Measurements from ENCODE around the gene RASD2.
A peak's percentile ranks its signal among the peaks of the same experiment; 100 is the strongest.

Gene RASD2

GRCh38 chr22:35518811-35519210 lies 21.8 kb upstream of the RASD2 start:
- peak in 2 of 51 donors; percentile 13 to 21 for DNase-seq

GRCh38 chr22:35519306-35520000 lies 21.2 kb upstream of the RASD2 start:
- DNase-seq: no peak

- DNase-seq: no peak
Measured at GRCh38 chr22:35521358-35522224, 19.0 kb upstream of the RASD2 start.

- DNase-seq: no peak
Measured at GRCh38 chr22:35522225-35523149, 18.1 kb upstream of the RASD2 start.

- DNase-seq: no peak
Measured at GRCh38 chr22:35523167-35523947, 17.3 kb upstream of the RASD2 start.

GRCh38 chr22:35524966-35525686 lies 15.5 kb upstream of the RASD2 start:
- peak in 5 of 51 donors; percentile 22 to 40 (median 24) for DNase-seq

GRCh38 chr22:35525687-35526332 lies 14.8 kb upstream of the RASD2 start:
- DNase-seq: no peak

- DNase-seq: no peak
Measured at GRCh38 chr22:35526333-35526979, 14.2 kb upstream of the RASD2 start.

- no peak for DNase-seq
Measured at GRCh38 chr22:35528927-35529326, 11.7 kb upstream of the RASD2 start.

- DNase-seq: no peak
Measured at GRCh38 chr22:35530700-35531099, 9.9 kb upstream of the RASD2 start.

- no peak for DNase-seq
Measured at GRCh38 chr22:35531202-35531601, 9.4 kb upstream of the RASD2 start.

- no peak for DNase-seq
Measured at GRCh38 chr22:35531676-35532075, 9.0 kb upstream of the RASD2 start.

- no peak for DNase-seq
Measured at GRCh38 chr22:35533365-35534029, 7.1 kb upstream of the RASD2 start.

- no peak for DNase-seq
Measured at GRCh38 chr22:35534091-35534490, 6.5 kb upstream of the RASD2 start.

GRCh38 chr22:35537232-35537631 lies 3.4 kb upstream of the RASD2 start:
- DNase-seq: no peak

- DNase-seq: no peak
Measured at GRCh38 chr22:35538801-35539321, 1.8 kb upstream of the RASD2 start.

- DNase-seq: no peak
Measured at GRCh38 chr22:35539487-35539886, 1.1 kb upstream of the RASD2 start.

GRCh38 chr22:35539910-35540594 lies 579 bp upstream of the RASD2 start:
- DNase-seq: peak in 35 of 51 donors; percentile 18 to 80 (median 44)

All from hypothalamus (tissue), 51 donors.